Measurements from ENCODE around the gene KIF5A.
"Not testable (repeated sequence)": the region's sequence is repeated elsewhere in the genome, so short reads cannot be mapped to it uniquely, and the experiment has no call there.

KIF5A gene

DNA sequence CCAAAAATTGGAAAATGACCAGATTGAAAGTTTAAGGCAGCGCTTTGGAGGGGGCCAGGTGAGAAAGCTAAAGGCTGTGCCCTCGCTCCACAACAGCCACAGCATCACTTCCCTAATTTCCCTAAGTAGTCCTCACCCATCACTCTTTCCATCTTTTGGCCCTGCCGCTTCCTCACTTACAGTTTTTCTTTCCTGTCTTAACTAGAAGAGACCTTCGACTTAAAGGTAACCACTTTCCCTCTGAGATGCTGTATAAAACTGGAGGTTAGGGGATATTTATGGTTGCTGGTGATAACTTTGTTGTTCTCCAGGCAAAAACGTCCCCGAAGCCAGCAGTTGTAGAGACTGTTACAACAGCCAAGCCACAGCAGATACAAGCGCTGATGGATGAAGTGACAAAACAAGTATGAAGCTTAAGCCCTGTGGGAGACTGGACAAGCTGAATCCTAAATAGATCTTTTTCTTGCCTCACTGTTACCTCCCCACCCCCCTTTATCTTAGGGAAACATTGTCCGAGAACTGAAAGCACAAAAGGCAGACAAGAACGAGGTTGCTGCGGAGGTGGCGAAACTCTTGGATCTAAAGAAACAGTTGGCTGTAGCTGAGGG, 33.8 kb upstream of the KIF5A start:
- Mint-ChIP-seq H3K27ac (no peak overlapping the region), H3K9me3 (no peaks in the 10 kb centered on the region), H3K4me1 (ENCODE audit: low read depth in 2 of 2) (peaks cover 25 to 31% of the 10 kb centered on the region in 2 donors), H3K36me3 (ENCODE audit: insufficient read depth) (peaks cover 98% of the 10 kb centered on the region), H3K4me3 (no peak overlapping the region), H3K27me3 (no peaks in the 10 kb centered on the region)
- ATAC-seq (replicated peaks) (no peak), DNase-seq (no peak)

GRCh38 chr12:57516617-57517153, 33.2 kb upstream of the KIF5A start:
- no peak for ATAC-seq (replicated peaks)

GRCh38 chr12:57517187-57517586, 32.7 kb upstream of the KIF5A start:
- DNase-seq = no peak
- Mint-ChIP-seq H3K4me1 (ENCODE audit: low read depth in 2 of 2) (peaks cover 36 to 40% of the 10 kb centered on the region in 2 donors), H3K27me3 (no peaks in the 10 kb centered on the region), H3K27ac (peak overlapping the region in 1 of 2 donors; percentile 31), H3K36me3 (ENCODE audit: insufficient read depth) (peaks cover 99% of the 10 kb centered on the region), H3K9me3 (no peaks in the 10 kb centered on the region), H3K4me3 (peak overlapping the region in 1 of 2 donors; percentile 37)
- ATAC-seq (replicated peaks) = no peak

More at GRCh38 chr12:57516617-57517153, 33.2 kb upstream of the KIF5A start:
- Mint-ChIP-seq H3K36me3 (ENCODE audit: insufficient read depth) (peaks cover 99% of the 10 kb centered on the region), H3K27ac (no peak overlapping the region), H3K27me3 (no peaks in the 10 kb centered on the region), H3K4me1 (ENCODE audit: low read depth in 2 of 2) (peaks cover 31 to 35% of the 10 kb centered on the region in 2 donors), H3K4me3 (peak overlapping the region in 1 of 2 donors; percentile 37), H3K9me3 (no peaks in the 10 kb centered on the region)
- no peak for DNase-seq

DNA sequence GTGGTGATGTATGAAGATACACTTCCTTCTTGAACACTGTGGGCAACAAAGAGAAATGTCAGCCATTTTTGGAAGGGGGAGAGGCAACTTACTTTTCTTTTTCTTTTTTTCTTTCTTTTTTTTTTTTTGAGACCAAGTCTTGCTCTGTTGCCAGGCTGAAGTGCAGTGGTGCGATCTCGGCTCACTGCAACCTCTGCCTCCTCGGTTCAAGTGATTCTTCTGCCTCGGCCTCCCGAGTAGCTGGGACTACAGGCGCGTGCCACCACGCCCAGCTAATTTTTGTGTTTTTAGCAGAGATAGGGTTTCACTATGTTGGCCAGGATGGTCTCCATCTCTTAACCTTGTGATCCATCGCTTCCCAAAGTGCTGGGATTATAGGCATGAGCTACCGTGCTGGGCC, 32.1 kb upstream of the KIF5A start:
- Mint-ChIP-seq H3K36me3 (ENCODE audit: insufficient read depth) (peaks cover 96% of the 10 kb centered on the region), H3K4me1 (ENCODE audit: low read depth in 2 of 2) (peaks cover 36 to 39% of the 10 kb centered on the region in 2 donors), H3K27ac (peak overlapping the region; percentile 31 to 99)
- not testable (repeated sequence) for H3K27me3 Mint-ChIP-seq; DNase-seq; H3K4me3 Mint-ChIP-seq; H3K9me3 Mint-ChIP-seq; ATAC-seq (replicated peaks)

GRCh38 chr12:57518176-57518919, 31.5 kb upstream of the KIF5A start:
- Mint-ChIP-seq H3K4me3 (peak overlapping the region; percentile 97 to 98), H3K9me3 (no peaks in the 10 kb centered on the region), H3K27ac (peak overlapping the region; percentile 99), H3K4me1 (ENCODE audit: low read depth in 2 of 2) (peaks cover 40 to 43% of the 10 kb centered on the region in 2 donors), H3K27me3 (no peaks in the 10 kb centered on the region), H3K36me3 (ENCODE audit: insufficient read depth) (peaks cover 94% of the 10 kb centered on the region)
- DNase-seq (no peak), ATAC-seq (replicated peaks) (no peak)

- no peak for DNase-seq
- Mint-ChIP-seq H3K9me3 (no peaks in the 10 kb centered on the region), H3K36me3 (ENCODE audit: insufficient read depth) (peaks cover 92% of the 10 kb centered on the region), H3K27me3 (no peaks in the 10 kb centered on the region), H3K4me3 (peak overlapping the region; percentile 97 to 98), H3K4me1 (ENCODE audit: low read depth in 2 of 2) (peaks cover 48 to 50% of the 10 kb centered on the region in 2 donors), H3K27ac (peak overlapping the region; percentile 99)
- ATAC-seq (replicated peaks) = no peak
Measured at GRCh38 chr12:57518920-57519795, 30.7 kb upstream of the KIF5A start.

DNA sequence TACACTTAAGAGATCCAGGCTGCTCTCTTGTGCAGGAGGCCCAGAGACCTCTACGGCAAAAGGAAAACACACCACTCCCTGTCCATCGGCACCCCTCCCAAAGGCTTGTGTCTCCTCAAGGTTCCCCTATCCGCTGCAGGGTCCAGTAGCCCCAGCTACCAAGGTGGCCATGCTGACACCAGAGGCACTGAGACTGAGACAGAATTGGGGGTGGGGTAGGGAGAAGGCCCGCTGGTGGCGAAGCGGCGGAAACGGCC, 30.1 kb upstream of the KIF5A start:
- ATAC-seq (replicated peaks) (no peak), DNase-seq (peak in 2 of 3 experiments; percentile 14 to 24)
- Mint-ChIP-seq H3K9me3 (no peaks in the 10 kb centered on the region), H3K4me3 (peak overlapping the region; percentile 97 to 98), H3K36me3 (ENCODE audit: insufficient read depth) (peaks cover 89% of the 10 kb centered on the region), H3K27me3 (no peaks in the 10 kb centered on the region), H3K27ac (peak overlapping the region; percentile 99), H3K4me1 (ENCODE audit: low read depth in 2 of 2) (peaks cover 53 to 55% of the 10 kb centered on the region in 2 donors)

DNA sequence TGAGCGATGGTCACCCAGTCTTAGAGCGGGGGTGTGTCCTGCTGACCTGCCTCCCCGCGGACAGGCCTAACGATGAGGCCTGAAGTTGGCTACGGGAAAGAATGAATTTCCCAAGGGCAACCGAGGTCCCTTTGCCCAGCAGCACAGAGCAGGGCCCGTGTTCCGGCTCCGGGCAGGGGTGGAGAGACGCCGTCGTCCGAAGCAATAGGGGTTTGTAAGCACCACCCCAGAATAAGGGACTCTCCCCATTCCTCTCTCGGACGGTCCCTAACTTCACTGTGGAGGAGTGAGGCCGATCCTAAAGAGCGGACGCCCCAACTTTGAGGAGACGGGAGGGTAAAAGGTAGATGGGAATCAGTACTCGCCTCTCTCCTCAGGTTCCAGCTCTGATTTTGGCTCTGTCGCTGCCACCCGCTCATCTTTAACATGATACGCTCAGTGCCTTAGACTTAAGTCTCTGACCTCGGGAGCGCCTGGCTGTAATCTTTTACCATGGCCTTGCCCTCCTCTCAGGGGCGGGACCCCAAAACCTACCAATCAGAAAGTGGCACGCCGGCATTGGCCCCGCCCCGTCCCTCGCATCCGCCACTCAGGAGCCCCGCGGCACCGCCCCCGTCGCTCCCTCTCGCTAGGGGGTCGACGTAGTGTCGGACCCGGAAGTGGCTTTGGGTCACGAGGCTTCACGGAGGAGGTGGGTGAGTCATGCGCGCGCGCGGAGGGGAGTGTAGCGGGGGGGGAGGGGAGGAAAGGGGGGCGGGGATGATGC, 29.6 kb upstream of the KIF5A start, which contains the start of gene DDIT3:
TSS of gene DDIT3 (minus strand) at position 462 of the 766 bp plus-strand sequence. CDS start 3,108 bp downstream, outside the sequence.
- peaks cover 84% of the 10 kb centered on the region for H3K36me3 Mint-ChIP-seq (ENCODE audit: insufficient read depth)
- H3K27me3 Mint-ChIP-seq = no peaks in the 10 kb centered on the region
- ATAC-seq (replicated peaks) = peak; percentile 71
- DNase-seq = peak; percentile 99
- peaks cover 57 to 58% of the 10 kb centered on the region in 2 donors for H3K4me1 Mint-ChIP-seq (ENCODE audit: low read depth in 2 of 2)
- no peaks in the 10 kb centered on the region for H3K9me3 Mint-ChIP-seq
- peak within 1 kb of the TSS; percentile 99 for H3K27ac Mint-ChIP-seq
- H3K4me3 Mint-ChIP-seq = peak within 1 kb of the TSS; percentile 97 to 98

- ATAC-seq (replicated peaks) (no peak), DNase-seq (no peak)
- peak overlapping the region; percentile 97 to 98 for H3K4me3 Mint-ChIP-seq
- peaks cover 78% of the 10 kb centered on the region for H3K36me3 Mint-ChIP-seq (ENCODE audit: insufficient read depth)
- H3K27ac Mint-ChIP-seq = peak overlapping the region; percentile 99
- H3K4me1 Mint-ChIP-seq (ENCODE audit: low read depth in 2 of 2) = peaks cover 61 to 69% of the 10 kb centered on the region in 2 donors
- no peaks in the 10 kb centered on the region for H3K27me3 Mint-ChIP-seq
- H3K9me3 Mint-ChIP-seq = no peaks in the 10 kb centered on the region
Measured at GRCh38 chr12:57521525-57522010, 28.3 kb upstream of the KIF5A start.

DNA sequence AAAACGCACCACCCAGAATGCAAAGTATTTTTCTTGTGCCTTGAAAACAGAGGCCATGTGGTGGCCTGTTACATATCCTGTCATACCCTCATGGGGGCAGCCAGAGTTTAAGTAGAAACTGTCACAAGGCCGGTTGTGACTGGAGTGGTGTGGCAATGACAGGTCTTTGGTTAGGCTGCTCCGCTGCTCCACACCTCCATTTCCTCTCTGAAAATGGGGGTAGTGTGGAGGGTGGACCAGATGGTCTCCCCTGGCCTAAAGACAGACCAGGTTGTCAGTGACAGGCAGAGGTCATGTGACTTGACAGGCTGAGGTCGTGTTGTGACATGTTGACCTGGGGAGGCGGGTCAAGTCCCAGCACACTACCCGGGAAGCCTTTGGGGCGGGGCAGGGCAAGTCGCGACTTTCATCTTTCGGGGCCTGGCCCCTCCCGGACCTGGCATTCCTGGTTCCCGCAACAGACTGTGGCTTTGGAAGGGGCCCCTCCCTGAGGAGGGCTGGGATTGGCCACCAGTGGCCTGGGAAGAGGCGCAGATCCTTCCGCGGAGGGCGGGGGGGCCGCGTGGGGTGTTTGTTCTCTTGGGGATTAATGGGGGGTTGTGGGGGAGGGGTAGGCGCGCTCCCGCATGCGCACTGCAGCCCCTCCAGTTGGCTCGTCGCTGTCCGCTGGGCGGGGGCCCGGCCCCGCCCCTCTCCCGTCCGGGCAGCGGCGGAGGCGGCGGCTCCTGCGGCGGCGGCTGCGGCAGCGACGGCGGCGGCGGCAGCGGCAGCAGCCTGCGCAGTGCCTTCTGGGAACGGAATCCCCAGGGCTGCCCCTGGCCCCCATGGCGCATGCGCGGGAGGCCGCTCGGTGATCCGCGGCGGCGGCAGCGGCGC, 27.6 kb upstream of the KIF5A start, which contains the start of gene MBD6:
TSS of gene MBD6 (plus strand) at position 814 of the 876 bp plus-strand sequence. CDS start 1,480 bp downstream, outside the sequence.
- H3K27ac Mint-ChIP-seq = peak within 1 kb of the TSS; percentile 99
- no peaks in the 10 kb centered on the region for H3K9me3 Mint-ChIP-seq
- peaks cover 58 to 72% of the 10 kb centered on the region in 2 donors for H3K4me1 Mint-ChIP-seq (ENCODE audit: low read depth in 2 of 2)
- ATAC-seq (replicated peaks) = peak; percentile 58
- H3K4me3 Mint-ChIP-seq = peak within 1 kb of the TSS; percentile 97 to 98
- peak; percentile 84 to 91 (median 87) for DNase-seq
- peaks cover 72% of the 10 kb centered on the region for H3K36me3 Mint-ChIP-seq (ENCODE audit: insufficient read depth)
- H3K27me3 Mint-ChIP-seq = no peaks in the 10 kb centered on the region

- ATAC-seq (replicated peaks) (no peak), DNase-seq (peak in 2 of 3 experiments; percentile 24 to 25)
- Mint-ChIP-seq H3K4me3 (peak overlapping the region; percentile 86 to 88), H3K27me3 (no peaks in the 10 kb centered on the region), H3K9me3 (no peaks in the 10 kb centered on the region), H3K36me3 (ENCODE audit: insufficient read depth) (peaks cover 68% of the 10 kb centered on the region), H3K4me1 (ENCODE audit: low read depth in 2 of 2) (peaks cover 54 to 64% of the 10 kb centered on the region in 2 donors), H3K27ac (peak overlapping the region; percentile 92 to 99)
Measured at GRCh38 chr12:57522887-57523705, 26.7 kb upstream of the KIF5A start.
